Progenitor cell of endocrine pancreas (in vitro differentiated cells): ENCODE results near the gene RNASE8. TPM values are rescaled to one million over a fixed set of nuclear protein-coding genes. Genes with fewer than 3 reads are reported as not detected.

Experiments
- DNase-seq: peaks from one replicate; pipeline ENCODE4 v3.0.0; 2021; ENCODE audit warnings: low spot score; ENCODE audit not compliant: unreplicated experiment
- H3K27ac Mint-ChIP-seq: 2 replicates; pipeline ENCODE4 v1.8.0; 2021; ENCODE audit warnings: mild to moderate bottlenecking, moderate library complexity, mixed read lengths
- H3K27me3 Mint-ChIP-seq: 2 replicates; pipeline ENCODE4 v1.8.0; 2021; ENCODE audit warnings: mixed read lengths
- H3K36me3 Mint-ChIP-seq: 2 replicates; pipeline ENCODE4 v1.8.0; 2022; ENCODE audit warnings: mixed read lengths; ENCODE audit not compliant: insufficient read depth
- H3K4me1 Mint-ChIP-seq: 2 replicates; pipeline ENCODE4 v1.8.0; 2021; ENCODE audit warnings: low read depth, mixed read lengths
- H3K4me3 Mint-ChIP-seq: 2 replicates; pipeline ENCODE4 v1.8.0; 2021; ENCODE audit warnings: low read depth, mild to moderate bottlenecking, moderate library complexity, mixed read lengths
- H3K9me3 Mint-ChIP-seq: 2 replicates; pipeline ENCODE4 v1.8.0; 2021; ENCODE audit warnings: low read depth, mixed read lengths
- CTCF ChIP-seq: fragments of 200-600 bp; sonication (generic); IDR thresholded peaks from one replicate; pipeline ENCODE4 v1.5.0; 2021; ENCODE audit warnings: antibody characterized with exemption, mild to moderate bottlenecking; ENCODE audit not compliant: unreplicated experiment
- total RNA-seq: library from RNA; stranded (reverse); gene quantifications from 2 replicates; pipeline ENCODE4 v1.2.1, GENCODE V29; 2021

RNASE8 gene
- total RNA-seq, 1 donor from 2014 or later: not detected

DNA sequence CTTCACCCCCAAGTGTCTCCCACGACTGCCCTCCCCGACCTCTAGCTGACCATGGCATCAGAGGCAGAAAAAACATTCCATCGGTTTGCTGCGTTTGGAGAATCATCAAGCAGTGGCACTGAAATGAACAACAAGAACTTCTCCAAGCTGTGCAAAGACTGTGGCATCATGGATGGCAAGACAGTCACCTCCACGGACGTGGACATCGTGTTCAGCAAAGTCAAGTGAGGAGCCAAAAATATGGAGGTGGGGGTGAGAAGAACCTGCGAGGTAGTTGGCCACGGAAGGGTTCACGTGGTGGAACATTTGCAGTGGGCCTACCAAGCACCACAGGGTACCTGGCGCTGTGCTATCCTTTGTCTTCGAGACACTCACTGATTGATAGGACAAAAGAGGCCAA lies 27.1 kb upstream of the RNASE8 start:
- peaks cover 10% of the 10 kb centered on the region for H3K4me1 Mint-ChIP-seq
- no peak for DNase-seq
- H3K9me3 Mint-ChIP-seq: no peaks in the 10 kb centered on the region
- H3K27me3 Mint-ChIP-seq: peaks cover 18% of the 10 kb centered on the region
- no peaks in the 10 kb centered on the region for H3K36me3 Mint-ChIP-seq
- H3K4me3 Mint-ChIP-seq: no peak overlapping the region
- no peak overlapping the region for H3K27ac Mint-ChIP-seq
- TF ChIP-seq CTCF: no peak

DNA sequence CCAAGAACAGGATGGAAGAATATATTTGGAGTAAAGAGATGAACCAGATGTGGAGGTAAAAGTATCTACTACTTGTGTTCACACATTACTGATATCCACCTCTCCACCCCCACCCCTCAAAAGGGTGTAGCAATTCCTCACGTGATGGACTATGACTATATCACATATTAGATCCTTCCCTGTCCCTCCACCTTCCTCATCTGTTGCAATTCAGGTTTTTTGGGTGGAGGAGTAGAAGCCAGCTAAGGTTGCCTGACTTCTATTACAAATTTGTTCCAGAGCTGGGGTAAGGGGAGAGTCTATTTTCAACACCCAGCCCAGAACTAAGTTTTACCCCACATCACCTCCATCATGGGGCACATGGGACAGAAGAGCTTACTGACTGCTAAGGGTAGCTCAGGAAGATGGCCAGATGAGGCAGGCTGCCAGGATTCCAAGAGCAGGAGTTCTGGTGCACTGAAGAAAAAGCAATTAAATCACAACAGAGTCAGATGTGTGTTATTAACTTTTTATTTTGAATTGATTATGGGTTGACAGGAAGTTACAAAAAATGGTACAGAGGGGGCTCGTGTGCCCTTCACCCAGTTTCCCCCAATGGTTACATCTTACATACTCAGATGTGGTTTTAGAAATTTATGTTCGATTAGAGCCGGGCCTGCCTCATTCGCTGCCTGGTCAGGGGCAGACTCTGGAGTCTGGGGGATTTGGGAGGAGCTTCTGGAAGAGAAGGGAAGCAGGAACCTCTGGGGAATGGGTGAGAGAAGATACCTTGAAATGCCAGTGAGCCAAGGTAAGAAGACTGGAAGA lies 25.1 kb upstream of the RNASE8 start:
- no peak overlapping the region for H3K27ac Mint-ChIP-seq
- H3K27me3 Mint-ChIP-seq: peaks cover 18% of the 10 kb centered on the region
- DNase-seq: no peak
- no peaks in the 10 kb centered on the region for H3K36me3 Mint-ChIP-seq
- H3K4me3 Mint-ChIP-seq: no peak overlapping the region
- TF ChIP-seq CTCF: no peak
- H3K9me3 Mint-ChIP-seq: no peaks in the 10 kb centered on the region
- H3K4me1 Mint-ChIP-seq: no peaks in the 10 kb centered on the region

GRCh38 chr14:21033133-21033698 lies 24.4 kb upstream of the RNASE8 start:
- TF ChIP-seq CTCF: no peak
- Mint-ChIP-seq H3K27me3 (peaks cover 18% of the 10 kb centered on the region), H3K4me1 (peaks cover 2% of the 10 kb centered on the region), H3K27ac (no peak overlapping the region), H3K4me3 (no peak overlapping the region), H3K36me3 (no peaks in the 10 kb centered on the region), H3K9me3 (no peaks in the 10 kb centered on the region)
- DNase-seq: no peak

- no peak for DNase-seq
- peaks cover 18% of the 10 kb centered on the region for H3K27me3 Mint-ChIP-seq
- H3K27ac Mint-ChIP-seq: peak within 1 kb of the TSS; percentile 17
- H3K4me3 Mint-ChIP-seq: no peak within 1 kb of the TSS
- no peak for TF ChIP-seq CTCF
- H3K4me1 Mint-ChIP-seq: peaks cover 17% of the 10 kb centered on the region
- no peaks in the 10 kb centered on the region for H3K36me3 Mint-ChIP-seq
- no peaks in the 10 kb centered on the region for H3K9me3 Mint-ChIP-seq
Measured at GRCh38 chr14:21034707-21035106, 22.9 kb upstream of the RNASE8 start, which contains the start of gene RNASE13. RNASE13 (minus strand) TSS chr14:21034807; CDS start chr14:21034288, 519 bp downstream.

GRCh38 chr14:21036751-21037150 lies 20.9 kb upstream of the RNASE8 start:
- no peak overlapping the region for H3K27ac Mint-ChIP-seq

More at GRCh38 chr14:21036751-21037150, 20.9 kb upstream of the RNASE8 start:
- H3K9me3 Mint-ChIP-seq: no peaks in the 10 kb centered on the region
- peaks cover 15% of the 10 kb centered on the region for H3K27me3 Mint-ChIP-seq
- no peak overlapping the region for H3K4me3 Mint-ChIP-seq
- no peak for TF ChIP-seq CTCF
- peaks cover 20% of the 10 kb centered on the region for H3K4me1 Mint-ChIP-seq
- no peak for DNase-seq
- H3K36me3 Mint-ChIP-seq: no peaks in the 10 kb centered on the region
